GM21717 (cell line): ENCODE data around the gene EML4.
"Not testable (repeated sequence)": the region's sequence is repeated elsewhere in the genome, so short reads cannot be mapped to it uniquely, and the experiment has no call there.

ENCODE experiments used
- ATAC-seq: cut with Tn5 transposase; IDR thresholded peaks from one replicate; pipeline ENCODE4 v1.9.1; 2021; ENCODE audit warnings: mild to moderate bottlenecking, moderate library complexity; ENCODE audit not compliant: unreplicated experiment

Gene EML4

DNA sequence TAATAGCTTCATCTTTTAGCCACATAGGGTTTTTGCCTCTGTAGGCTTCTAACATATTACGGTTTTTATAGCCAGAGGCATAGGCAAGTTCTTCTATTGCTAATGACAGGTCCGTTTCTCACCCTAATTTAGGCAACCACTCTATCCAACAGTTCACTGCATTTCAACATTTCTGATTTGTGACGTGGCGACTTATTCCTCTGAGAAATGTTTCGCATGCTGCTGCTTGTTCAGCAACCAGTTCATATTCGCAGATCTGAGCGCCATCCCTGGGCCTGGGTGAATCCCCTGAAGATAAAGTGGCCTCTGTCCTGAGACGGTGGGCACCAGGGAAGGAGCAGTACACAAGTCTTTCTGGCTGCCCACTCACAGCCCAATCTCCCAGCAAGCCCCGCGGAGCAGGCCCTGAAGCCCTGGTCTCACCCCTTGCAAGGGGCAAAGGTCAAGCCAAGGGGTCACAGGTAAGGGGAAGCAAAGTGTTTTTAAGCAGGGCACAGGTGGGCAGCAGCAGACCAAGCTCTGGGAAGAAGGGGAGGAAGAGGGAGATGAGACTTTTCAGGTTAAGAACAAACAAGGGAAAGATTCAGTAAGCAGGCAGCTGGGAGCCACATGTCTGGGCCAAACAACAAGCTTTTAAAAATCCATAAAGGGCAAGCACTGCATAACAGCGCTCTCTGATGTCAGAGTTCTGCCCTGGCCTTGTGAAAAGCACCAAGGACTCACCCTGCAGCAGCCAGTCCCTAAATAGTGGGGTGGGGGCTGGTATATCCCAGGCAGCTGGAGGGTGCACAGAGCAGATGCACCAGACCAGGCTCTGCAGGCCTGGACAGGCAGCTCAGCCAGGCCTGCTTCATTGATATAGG is 202.7 kb downstream of the EML4 start:
- no peak for ATAC-seq

DNA sequence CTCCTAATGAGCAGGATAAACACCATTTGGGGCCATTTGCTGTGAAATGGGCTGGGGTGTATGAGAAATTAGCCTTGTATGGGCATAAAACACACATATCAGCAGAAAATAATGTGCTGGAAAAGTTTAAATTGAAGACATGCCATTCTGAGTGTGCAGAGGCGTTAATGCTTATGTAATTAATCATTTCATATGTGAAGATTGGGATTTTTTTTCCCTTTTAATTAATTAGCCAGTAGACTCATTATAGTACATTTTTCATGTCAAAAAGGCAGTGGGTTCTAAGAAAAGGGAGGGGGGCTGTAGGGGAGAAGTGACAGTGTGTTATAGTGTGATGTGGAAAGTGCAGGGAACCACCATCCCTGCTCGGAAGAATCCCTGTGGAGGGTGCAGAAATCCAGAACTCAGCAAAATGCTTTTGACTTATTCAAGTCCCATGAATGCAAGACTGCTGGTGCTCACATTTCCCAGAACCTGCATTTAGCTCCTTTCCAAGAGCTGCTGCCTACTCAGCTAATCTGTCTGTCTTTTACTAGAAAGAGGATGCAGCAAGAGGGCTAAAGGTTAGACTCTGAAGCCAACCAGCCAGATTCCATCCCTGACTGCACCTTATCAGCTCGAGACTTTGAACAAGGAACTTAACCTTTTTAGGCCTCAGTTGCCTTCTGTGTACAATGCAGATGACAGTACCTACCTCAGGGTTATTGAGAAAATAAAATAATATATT is 203.5 kb downstream of the EML4 start:
- no peak for ATAC-seq

- ATAC-seq: no peak
Measured at GRCh38 chr2:42376758-42377157, 207.6 kb downstream of the EML4 start.

DNA sequence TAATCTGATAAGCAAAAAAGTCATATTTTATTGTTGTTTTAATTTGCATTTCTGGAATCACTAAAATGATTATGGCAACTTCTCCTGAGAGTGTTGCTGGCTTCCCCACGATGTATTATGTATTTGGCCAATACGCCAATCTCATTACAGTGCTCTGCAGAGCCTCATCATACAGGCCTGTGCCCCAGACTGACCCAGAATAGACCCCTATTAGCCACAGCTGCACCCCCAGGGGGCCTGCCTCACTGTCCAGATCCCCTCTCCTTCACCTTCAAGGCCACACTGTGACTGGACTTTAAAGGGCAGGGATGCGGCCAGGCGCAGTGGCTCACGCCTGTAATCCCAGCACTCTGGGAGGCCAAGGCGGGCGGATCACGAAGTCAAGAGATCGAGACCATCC is 209.3 kb downstream of the EML4 start:
- ATAC-seq: no peak

DNA sequence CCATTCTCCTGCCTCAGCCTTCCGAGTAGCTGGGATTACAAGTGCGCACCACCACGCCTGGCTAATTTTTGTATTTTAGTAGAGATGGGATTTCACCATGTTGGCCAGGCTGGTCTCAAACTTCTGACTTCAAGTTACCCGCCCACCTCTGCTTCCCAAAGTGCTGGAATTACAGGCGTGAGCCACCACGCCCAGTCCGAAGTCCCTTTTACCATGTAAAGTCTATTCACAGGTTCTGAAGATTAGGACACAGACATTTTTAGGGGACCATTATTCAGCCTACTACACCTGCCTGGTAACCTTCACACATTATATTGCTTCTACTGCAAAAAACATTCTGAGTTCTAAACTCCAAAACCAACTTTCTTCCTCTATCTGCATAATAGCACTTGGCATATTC is 210.9 kb downstream of the EML4 start:
- not testable (repeated sequence) for ATAC-seq

DNA sequence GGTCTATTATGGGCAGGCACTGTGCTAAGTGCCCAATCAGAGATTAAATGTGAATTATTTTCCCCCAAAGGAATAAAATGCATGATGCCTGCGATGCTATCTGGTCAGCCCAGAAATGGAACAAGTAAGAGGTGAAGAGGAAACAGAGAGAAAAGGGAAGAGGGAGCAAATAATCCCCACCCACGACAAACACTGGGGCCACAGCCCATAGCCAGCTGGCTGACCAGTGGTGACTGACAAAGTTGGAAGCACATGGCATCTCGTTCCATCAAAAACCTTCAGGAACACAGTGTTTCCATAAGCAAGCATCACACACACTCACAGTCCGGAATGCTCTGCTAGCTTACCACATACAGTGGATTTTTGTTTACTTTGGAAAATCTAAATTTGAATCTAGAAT is 213.0 kb downstream of the EML4 start:
- ATAC-seq: no peak
